ENCODE data around the gene RNF138. TPM values are rescaled to one million over a fixed set of nuclear protein-coding genes. Genes with fewer than 3 reads are reported as not detected.

Gene RNF138
- total RNA-seq, 1 experiment from 2014 or later, result 26.4 TPM

DNA sequence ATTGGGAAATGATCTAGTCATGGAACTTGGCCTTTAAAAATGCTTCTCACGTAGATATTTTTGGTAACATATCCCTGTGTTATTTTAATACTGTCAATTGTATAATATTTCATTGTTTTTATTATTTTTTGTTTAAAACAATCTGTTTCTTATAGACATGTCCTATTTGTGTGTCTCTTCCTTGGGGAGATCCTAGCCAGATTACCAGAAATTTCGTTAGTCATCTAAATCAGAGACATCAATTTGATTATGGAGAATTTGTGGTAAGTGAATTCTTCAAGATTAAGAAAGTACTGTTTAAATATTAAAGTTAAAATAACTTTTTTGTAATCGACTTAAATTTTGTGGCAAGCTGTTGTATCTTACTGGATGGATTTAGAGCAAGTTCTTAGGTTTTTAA lies 34.9 kb downstream of the RNF138 start:
- BruUV-seq (replicated peaks), result no TSS peak
- no peaks in the 10 kb centered on the region for H3K27me3 ChIP-seq (replicated peaks; ENCODE audit: control insufficient read depth, insufficient read depth, low read length)
- Mint-ChIP-seq H3K27me3 (ENCODE audit: insufficient read depth, unreplicated experiment) (no peaks in the 10 kb centered on the region), H3K27ac (ENCODE audit: unreplicated experiment) (no peak overlapping the region), H3K9me3 (ENCODE audit: unreplicated experiment) (no peaks in the 10 kb centered on the region), H3K4me1 (ENCODE audit: low read depth, unreplicated experiment) (no peaks in the 10 kb centered on the region), H3K36me3 (ENCODE audit: insufficient read depth, unreplicated experiment) (peaks cover 6% of the 10 kb centered on the region), H3K4me3 (ENCODE audit: unreplicated experiment) (no peak overlapping the region)
- no peak for DNase-seq
- no peak for TF ChIP-seq CTCF (IDR thresholded peaks at IDR 0.05; ENCODE audit: insufficient read depth in 1 of 2, low read depth in 1 of 2, low read length in 1 of 2, severe bottlenecking in 1 of 2, unreplicated experiment in 1 of 2)
- POLR2A ChIA-PET, result no interaction called here
- intact Hi-C loops (cut with micrococcal nuclease; ENCODE audit: unreplicated experiment), result no loop called here
- no peak overlapping the region for H3K4me3 ChIP-seq (ENCODE audit: low read depth, low read length)
- H3K9me3 ChIP-seq, result no peaks in the 10 kb centered on the region
- CTCF ChIA-PET, result no interaction called here
- H3K4me1 ChIP-seq, result no peaks in the 10 kb centered on the region
- H3K36me3 ChIP-seq (ENCODE audit: control insufficient read depth, insufficient read depth, low read length), result no peaks in the 10 kb centered on the region

DNA sequence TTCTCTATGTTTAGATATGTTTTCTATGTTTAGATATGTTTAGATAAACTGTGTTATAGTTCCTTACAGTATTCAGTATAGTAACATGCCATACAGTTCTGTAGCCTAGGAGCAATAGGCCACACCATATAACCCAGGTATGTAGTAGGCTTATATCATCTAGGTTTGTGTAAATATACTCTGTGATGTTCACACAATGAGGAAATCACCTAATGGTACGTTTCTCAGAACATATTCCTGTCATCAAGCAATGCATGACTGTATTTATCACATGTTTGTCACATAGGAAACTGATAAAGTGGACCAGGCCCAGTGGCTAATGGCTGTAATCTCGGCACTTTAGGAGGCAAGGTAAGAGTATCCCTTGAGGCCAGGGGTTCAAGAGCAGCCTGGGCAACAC lies 44.0 kb downstream of the RNF138 start:
- no peaks in the 10 kb centered on the region for H3K9me3 Mint-ChIP-seq (ENCODE audit: unreplicated experiment)
- no peak overlapping the region for H3K4me3 Mint-ChIP-seq (ENCODE audit: unreplicated experiment)
- Histone ChIP-seq H3K9me3 (no peaks in the 10 kb centered on the region), H3K36me3 (ENCODE audit: control insufficient read depth, insufficient read depth, low read length) (no peaks in the 10 kb centered on the region), H3K4me3 (ENCODE audit: low read depth, low read length) (no peak overlapping the region), H3K27me3 (replicated peaks; ENCODE audit: control insufficient read depth, insufficient read depth, low read length) (no peaks in the 10 kb centered on the region), H3K4me1 (no peaks in the 10 kb centered on the region)
- no peaks in the 10 kb centered on the region for H3K27me3 Mint-ChIP-seq (ENCODE audit: insufficient read depth, unreplicated experiment)
- intact Hi-C loops (cut with micrococcal nuclease; ENCODE audit: unreplicated experiment), result no loop called here
- CTCF ChIA-PET, result no interaction called here
- no peak overlapping the region for H3K27ac Mint-ChIP-seq (ENCODE audit: unreplicated experiment)
- TF ChIP-seq CTCF (IDR thresholded peaks at IDR 0.05; ENCODE audit: insufficient read depth in 1 of 2, low read depth in 1 of 2, low read length in 1 of 2, severe bottlenecking in 1 of 2, unreplicated experiment in 1 of 2), result no peak
- H3K4me1 Mint-ChIP-seq (ENCODE audit: low read depth, unreplicated experiment), result no peaks in the 10 kb centered on the region
- POLR2A ChIA-PET, result no interaction called here
- no peak for DNase-seq
- H3K36me3 Mint-ChIP-seq (ENCODE audit: insufficient read depth, unreplicated experiment), result no peaks in the 10 kb centered on the region
- no TSS peak for BruUV-seq (replicated peaks)

GRCh38 chr18:32138332-32138982 lies 46.8 kb downstream of the RNF138 start:
- no peaks in the 10 kb centered on the region for H3K27me3 ChIP-seq (replicated peaks; ENCODE audit: control insufficient read depth, insufficient read depth, low read length)
- intact Hi-C loops (cut with micrococcal nuclease; ENCODE audit: unreplicated experiment), result no loop called here
- no peaks in the 10 kb centered on the region for H3K36me3 ChIP-seq (ENCODE audit: control insufficient read depth, insufficient read depth, low read length)
- ChIA-PET CTCF (no interaction called here), POLR2A (no interaction called here)
- Mint-ChIP-seq H3K36me3 (ENCODE audit: insufficient read depth, unreplicated experiment) (no peaks in the 10 kb centered on the region), H3K27ac (ENCODE audit: unreplicated experiment) (no peak overlapping the region), H3K4me3 (ENCODE audit: unreplicated experiment) (no peak overlapping the region), H3K9me3 (ENCODE audit: unreplicated experiment) (no peaks in the 10 kb centered on the region), H3K27me3 (ENCODE audit: insufficient read depth, unreplicated experiment) (no peaks in the 10 kb centered on the region), H3K4me1 (ENCODE audit: low read depth, unreplicated experiment) (no peaks in the 10 kb centered on the region)
- H3K9me3 ChIP-seq, result no peaks in the 10 kb centered on the region
- H3K4me1 ChIP-seq, result no peaks in the 10 kb centered on the region
- TF ChIP-seq CTCF (IDR thresholded peaks at IDR 0.05; ENCODE audit: insufficient read depth in 1 of 2, low read depth in 1 of 2, low read length in 1 of 2, severe bottlenecking in 1 of 2, unreplicated experiment in 1 of 2), result no peak
- no TSS peak for BruUV-seq (replicated peaks)
- H3K4me3 ChIP-seq (ENCODE audit: low read depth, low read length), result no peak overlapping the region
- DNase-seq, result no peak

Data from Caco-2 (cell line).